GM12878 (cell line): ENCODE results near the gene CHAF1A.

Experiments
- TBL1XR1 ChIP-seq: IDR thresholded peaks from 2 replicates; pipeline ENCODE4 v1.6.1; 2012; ENCODE audit warnings: low read depth, low read length, improper control_type of control experiment
- TF ChIP-seq, protein P1 (sequence below), 3 experiments: IDR thresholded peaks in 2 of 3; conservative IDR thresholded peaks in 1 of 3; 2 replicates each; pipeline ENCODE4 v1.5.1; 2011; ENCODE audit warnings: low read depth in 3 of 3, low read length in 3 of 3, mild to moderate bottlenecking in 3 of 3, control low read depth in 2 of 3, moderate library complexity in 2 of 3, inconsistent platforms in 1 of 3, mixed read lengths in 1 of 3; ENCODE audit not compliant: control insufficient read depth in 2 of 3, insufficient read depth in 1 of 3; ENCODE audit errors: extremely low read depth in 1 of 3

DNA sequence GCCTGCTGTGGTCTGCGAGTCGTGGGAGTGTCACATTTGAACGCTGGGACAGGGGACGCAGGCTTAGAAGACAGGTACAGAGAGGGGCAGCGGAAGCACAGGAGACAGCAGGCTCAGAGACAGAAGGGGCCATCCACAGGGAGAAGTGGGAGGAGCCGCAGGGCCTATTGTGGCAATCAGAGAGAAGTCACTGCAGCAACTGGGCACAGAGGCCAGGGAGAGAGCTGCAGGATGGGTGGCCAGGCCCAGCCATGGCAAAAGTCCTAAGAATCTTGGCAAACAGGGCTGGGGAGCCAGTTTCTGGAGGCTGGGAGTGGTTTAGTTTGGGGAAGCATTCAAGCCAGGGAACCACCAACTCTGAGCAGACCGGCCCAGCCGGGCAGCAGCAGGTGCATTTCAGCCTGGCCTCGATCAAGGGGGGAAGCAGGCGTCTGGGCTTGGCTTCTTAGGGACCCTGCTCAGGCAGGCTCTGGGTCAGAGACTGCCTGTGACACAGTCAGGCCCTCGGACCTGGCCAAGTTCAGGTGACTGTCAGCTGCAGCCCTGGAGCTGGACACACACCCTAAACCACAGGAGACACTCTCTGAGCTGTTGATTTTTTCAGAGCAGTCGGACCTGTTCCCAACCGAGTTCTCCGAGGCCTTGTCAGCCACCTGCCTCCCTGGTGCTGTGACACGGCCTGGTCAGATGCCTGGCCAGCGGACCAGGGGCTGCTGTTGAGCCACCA is 13.9 kb upstream of the CHAF1A start:
- no peak for TF ChIP-seq TBL1XR1
- TF ChIP-seq, protein P1, sequence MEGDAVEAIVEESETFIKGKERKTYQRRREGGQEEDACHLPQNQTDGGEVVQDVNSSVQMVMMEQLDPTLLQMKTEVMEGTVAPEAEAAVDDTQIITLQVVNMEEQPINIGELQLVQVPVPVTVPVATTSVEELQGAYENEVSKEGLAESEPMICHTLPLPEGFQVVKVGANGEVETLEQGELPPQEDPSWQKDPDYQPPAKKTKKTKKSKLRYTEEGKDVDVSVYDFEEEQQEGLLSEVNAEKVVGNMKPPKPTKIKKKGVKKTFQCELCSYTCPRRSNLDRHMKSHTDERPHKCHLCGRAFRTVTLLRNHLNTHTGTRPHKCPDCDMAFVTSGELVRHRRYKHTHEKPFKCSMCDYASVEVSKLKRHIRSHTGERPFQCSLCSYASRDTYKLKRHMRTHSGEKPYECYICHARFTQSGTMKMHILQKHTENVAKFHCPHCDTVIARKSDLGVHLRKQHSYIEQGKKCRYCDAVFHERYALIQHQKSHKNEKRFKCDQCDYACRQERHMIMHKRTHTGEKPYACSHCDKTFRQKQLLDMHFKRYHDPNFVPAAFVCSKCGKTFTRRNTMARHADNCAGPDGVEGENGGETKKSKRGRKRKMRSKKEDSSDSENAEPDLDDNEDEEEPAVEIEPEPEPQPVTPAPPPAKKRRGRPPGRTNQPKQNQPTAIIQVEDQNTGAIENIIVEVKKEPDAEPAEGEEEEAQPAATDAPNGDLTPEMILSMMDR (IDR thresholded peaks at IDR 0.05 in 2 of 3, conservative IDR thresholded peaks at IDR 0.05 in 1 of 3; ENCODE audit: control insufficient read depth in 2 of 3, extremely low read depth in 1 of 3, insufficient read depth in 1 of 3, low read depth in 3 of 3, low read length in 3 of 3) = no peak
